Fibroblast of mammary gland (primary cell): ENCODE results near the gene NEU4.
"Not testable (repeated sequence)": the region's sequence is repeated elsewhere in the genome, so short reads cannot be mapped to it uniquely, and the experiment has no call there.

Experiments used
- DNase-seq: peaks from one replicate; pipeline ENCODE4 v3.0.0-alpha.2; 2010; ENCODE audit warnings: low read depth
- H3K4me3 ChIP-seq: 2 replicates; pipeline ENCODE4 v1.5.1; 2011; ENCODE audit warnings: low read depth, mild to moderate bottlenecking, low read length, moderate library complexity; ENCODE audit not compliant: control insufficient read depth
- CTCF ChIP-seq: conservative IDR thresholded peaks from 2 replicates; pipeline ENCODE4 v1.5.1; 2011; ENCODE audit warnings: low read depth, low read length, inconsistent platforms; ENCODE audit not compliant: control insufficient read depth, insufficient read depth

NEU4 gene

GRCh38 chr2:241801611-241802420 is 7.2 kb upstream of the NEU4 start:
- TF ChIP-seq CTCF: no peak
- no peak overlapping the region for H3K4me3 ChIP-seq
- no peak for DNase-seq

GRCh38 chr2:241802421-241803318 is 6.3 kb upstream of the NEU4 start:
- H3K4me3 ChIP-seq: no peak overlapping the region
- DNase-seq: no peak
- no peak for TF ChIP-seq CTCF

GRCh38 chr2:241803387-241804325 is 5.3 kb upstream of the NEU4 start:
- DNase-seq: peak; percentile 22
- no peak for TF ChIP-seq CTCF
- no peak overlapping the region for H3K4me3 ChIP-seq

GRCh38 chr2:241804326-241805229 is 4.4 kb upstream of the NEU4 start:
- no peak overlapping the region for H3K4me3 ChIP-seq
- DNase-seq: no peak
- no peak for TF ChIP-seq CTCF

- not testable (repeated sequence) for DNase-seq, H3K4me3 ChIP-seq
Observed at GRCh38 chr2:241806217-241806616, 2.8 kb upstream of the NEU4 start.

- TF ChIP-seq CTCF: no peak
- H3K4me3 ChIP-seq: no peak overlapping the region
- DNase-seq: peak; percentile 2
Observed at GRCh38 chr2:241808051-241808720, 807 bp upstream of the NEU4 start.
